Liver (tissue), 3 donors: ENCODE results near the gene S100A4.

Experiments
- CTCF ChIP-seq: fragments of 150-350 bp; IDR thresholded peaks from 2 replicates; pipeline ENCODE4 v1.5.1; 2017; ENCODE audit warnings: improper control_type of control experiment, low read depth, low read length; ENCODE audit not compliant: missing input control
- EGR1 ChIP-seq, 2 donors: IDR thresholded peaks; 2 replicates each; pipeline ENCODE4 v1.6.1; 2016 to 2018; ENCODE audit warnings: antibody characterized with exemption in 2 of 2, low read depth in 2 of 2
- FOXA2 ChIP-seq: IDR thresholded peaks from 2 replicates; pipeline ENCODE4 v1.6.1; 2016; ENCODE audit warnings: antibody characterized with exemption
- GABPA ChIP-seq, 2 donors: IDR thresholded peaks in 1 of 2; conservative IDR thresholded peaks in 1 of 2; 2 replicates each; pipeline ENCODE4 v1.6.1; 2016; ENCODE audit warnings: antibody characterized with exemption in 2 of 2, mild to moderate bottlenecking in 1 of 2, moderate library complexity in 1 of 2
- MAX ChIP-seq: IDR thresholded peaks from 2 replicates; pipeline ENCODE4 v1.6.1; 2016; ENCODE audit warnings: antibody characterized with exemption
- REST ChIP-seq: IDR thresholded peaks from 2 replicates; pipeline ENCODE4 v1.6.1; 2016; ENCODE audit warnings: antibody characterized with exemption, mild to moderate bottlenecking
- RXRA ChIP-seq, 2 donors: IDR thresholded peaks; 2 replicates each; pipeline ENCODE4 v1.6.1; 2017 to 2018; ENCODE audit warnings: antibody characterized with exemption in 2 of 2, mild to moderate bottlenecking in 1 of 2
- SP1 ChIP-seq: IDR thresholded peaks from 2 replicates; pipeline ENCODE4 v1.6.1; 2018; ENCODE audit warnings: antibody characterized with exemption, mild to moderate bottlenecking
- TAF1 ChIP-seq: conservative IDR thresholded peaks from 2 replicates; pipeline ENCODE4 v1.6.1; 2016; ENCODE audit warnings: antibody characterized with exemption, mild to moderate bottlenecking
- ZBTB33 ChIP-seq: IDR thresholded peaks from 2 replicates; pipeline ENCODE4 v1.6.1; 2016; ENCODE audit warnings: antibody characterized with exemption
- donor health status: healthy.
- donor health status: healthy.

GRCh38 chr1:153519242-153519641 is 26.4 kb downstream of the S100A4 start:
- TF ChIP-seq CTCF (no peak), SP1 (no peak), EGR1 (IDR thresholded peaks at IDR 0.05; ENCODE audit: low read depth in 2 of 2) (no peak), GABPA (IDR thresholded peaks at IDR 0.05 in 1 of 2, conservative IDR thresholded peaks at IDR 0.05 in 1 of 2) (no peak), REST (no peak), MAX (no peak), ZBTB33 (no peak), TAF1 (no peak), FOXA2 (no peak), RXRA (IDR thresholded peaks at IDR 0.05) (no peak)
